Effector memory CD8-positive, alpha-beta T cell (primary cell): Measurements from ENCODE around the gene PRADC1.

ENCODE experiments used
- ATAC-seq: fragments of 150-1000 bp; cut with Tn5 transposase; replicated peaks from 2 replicates; pipeline ENCODE4 v1.10.0; 2021; ENCODE audit warnings: mild to moderate bottlenecking, moderate library complexity
- DNase-seq, 3 experiments: peaks; one replicate each; pipeline ENCODE4 v3.0.0; 2021
- H3K27ac Mint-ChIP-seq, 2 donors: one replicate each; pipeline ENCODE4 v1.8.0; 2022; ENCODE audit warnings: mild to moderate bottlenecking in 2 of 2, mixed read lengths in 2 of 2, moderate library complexity in 2 of 2
- H3K27me3 Mint-ChIP-seq, 2 donors: one replicate each; pipeline ENCODE4 v1.8.0; 2022; ENCODE audit warnings: mixed read lengths in 2 of 2
- H3K36me3 Mint-ChIP-seq: one replicate; pipeline ENCODE4 v1.8.0; 2022; ENCODE audit warnings: mild to moderate bottlenecking, moderate library complexity, mixed read lengths; ENCODE audit not compliant: insufficient read depth
- H3K4me1 Mint-ChIP-seq, 2 donors: one replicate each; pipeline ENCODE4 v1.8.0; 2022; ENCODE audit warnings: low read depth in 2 of 2, mixed read lengths in 2 of 2
- H3K4me3 Mint-ChIP-seq, 2 donors: one replicate each; pipeline ENCODE4 v1.8.0; 2022; ENCODE audit warnings: mild to moderate bottlenecking in 2 of 2, mixed read lengths in 2 of 2, moderate library complexity in 2 of 2
- H3K9me3 Mint-ChIP-seq, 2 donors: one replicate each; pipeline ENCODE4 v1.8.0; 2022; ENCODE audit warnings: mixed read lengths in 2 of 2

Gene PRADC1

DNA sequence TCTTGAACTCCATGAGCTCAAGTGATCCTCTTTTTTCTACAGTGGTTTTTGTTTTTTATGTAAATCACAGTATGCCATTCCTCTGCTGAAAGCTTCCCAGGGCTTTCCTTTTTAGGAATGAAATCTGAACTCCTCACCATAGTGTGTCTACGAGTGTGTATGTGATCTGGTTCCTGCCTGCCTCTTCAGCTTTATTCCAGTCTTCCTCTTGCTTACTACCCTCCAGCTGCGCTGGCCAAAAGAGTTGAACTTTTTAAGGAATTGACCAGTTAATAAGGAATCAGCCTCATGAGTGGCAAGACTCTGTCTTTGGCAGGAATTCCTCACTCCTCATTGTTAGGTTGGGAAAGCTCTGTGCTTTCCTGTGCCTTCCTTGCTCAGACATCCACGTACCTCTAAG, 5.1 kb upstream of the PRADC1 start:
- no peak for ATAC-seq

DNA sequence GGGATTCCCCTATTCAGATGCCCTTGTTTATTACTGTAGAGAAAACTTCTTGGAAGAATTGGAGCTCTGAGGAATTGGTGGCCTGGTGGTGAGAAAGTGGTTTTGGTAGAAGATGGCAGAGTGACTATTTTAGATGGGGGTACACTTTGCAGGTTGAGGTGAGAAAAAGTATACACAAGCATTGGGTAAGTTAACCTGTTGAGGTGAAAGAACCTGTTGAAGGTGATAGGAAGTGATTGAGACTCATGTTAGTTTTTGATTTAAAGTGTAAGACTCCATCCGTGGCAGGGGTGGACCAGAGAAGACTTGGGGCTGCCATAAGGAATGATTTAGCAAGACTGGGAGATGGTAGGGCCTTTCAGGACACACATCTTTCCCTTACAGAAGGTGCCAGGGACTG, 4.1 kb upstream of the PRADC1 start:
- Mint-ChIP-seq H3K4me1 (peaks cover 36 to 37% of the 10 kb centered on the region in 2 donors), H3K27ac (peak overlapping the region in 1 of 2 donors; percentile 22), H3K36me3 (peaks cover 46% of the 10 kb centered on the region), H3K4me3 (no peak overlapping the region), H3K9me3 (no peaks in the 10 kb centered on the region), H3K27me3 (no peaks in the 10 kb centered on the region)
- DNase-seq (no peak), ATAC-seq (no peak)

More for the DNA sequence above, 5.1 kb upstream of the PRADC1 start:
- Mint-ChIP-seq H3K27ac (peak overlapping the region; percentile 63 to 76), H3K36me3 (peaks cover 52% of the 10 kb centered on the region), H3K9me3 (no peaks in the 10 kb centered on the region), H3K4me1 (peaks cover 34 to 38% of the 10 kb centered on the region in 2 donors), H3K27me3 (no peaks in the 10 kb centered on the region), H3K4me3 (no peak overlapping the region)
- DNase-seq, result no peak

DNA sequence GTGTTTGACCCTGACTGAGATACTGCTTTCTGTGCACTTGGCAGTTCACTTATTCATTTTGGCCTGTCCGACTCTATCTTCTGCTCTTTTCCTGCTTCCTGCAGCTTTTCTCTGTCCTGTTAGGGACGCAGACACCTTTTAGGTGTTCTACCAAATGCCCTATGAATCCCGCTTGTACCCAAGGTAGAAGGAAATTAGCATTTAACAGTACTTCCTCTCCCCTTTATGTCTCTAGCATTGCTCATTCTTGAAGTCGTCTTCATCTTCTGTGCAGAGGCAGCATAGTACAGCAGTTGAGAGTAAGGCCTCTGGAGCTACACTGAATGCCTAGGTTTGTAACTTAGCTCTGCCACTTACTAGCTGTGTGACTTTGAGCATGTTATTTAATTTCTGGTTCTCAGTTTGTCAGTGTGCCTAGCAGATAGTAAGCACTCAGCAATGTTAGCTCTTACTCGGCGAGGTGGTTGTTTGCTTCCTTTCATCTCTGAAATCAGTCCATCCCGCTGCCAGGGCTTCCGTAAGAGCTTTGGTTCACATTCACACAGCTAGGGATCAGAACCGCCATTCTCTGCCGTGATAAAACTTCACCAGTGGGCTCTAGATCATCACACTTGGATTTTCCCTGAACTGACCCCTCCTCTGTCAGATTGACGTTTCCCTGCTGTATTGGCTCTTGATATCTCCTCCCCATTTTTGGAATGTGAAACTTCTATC, 2.4 kb upstream of the PRADC1 start:
- ATAC-seq, result no peak
- Mint-ChIP-seq H3K36me3 (peaks cover 33% of the 10 kb centered on the region), H3K27me3 (no peaks in the 10 kb centered on the region), H3K4me3 (peak overlapping the region; percentile 96 to 99), H3K9me3 (no peaks in the 10 kb centered on the region), H3K27ac (peak overlapping the region; percentile 97 to 98), H3K4me1 (peaks cover 36 to 39% of the 10 kb centered on the region in 2 donors)
- peak in 1 of 3 experiments; percentile 6 for DNase-seq

DNA sequence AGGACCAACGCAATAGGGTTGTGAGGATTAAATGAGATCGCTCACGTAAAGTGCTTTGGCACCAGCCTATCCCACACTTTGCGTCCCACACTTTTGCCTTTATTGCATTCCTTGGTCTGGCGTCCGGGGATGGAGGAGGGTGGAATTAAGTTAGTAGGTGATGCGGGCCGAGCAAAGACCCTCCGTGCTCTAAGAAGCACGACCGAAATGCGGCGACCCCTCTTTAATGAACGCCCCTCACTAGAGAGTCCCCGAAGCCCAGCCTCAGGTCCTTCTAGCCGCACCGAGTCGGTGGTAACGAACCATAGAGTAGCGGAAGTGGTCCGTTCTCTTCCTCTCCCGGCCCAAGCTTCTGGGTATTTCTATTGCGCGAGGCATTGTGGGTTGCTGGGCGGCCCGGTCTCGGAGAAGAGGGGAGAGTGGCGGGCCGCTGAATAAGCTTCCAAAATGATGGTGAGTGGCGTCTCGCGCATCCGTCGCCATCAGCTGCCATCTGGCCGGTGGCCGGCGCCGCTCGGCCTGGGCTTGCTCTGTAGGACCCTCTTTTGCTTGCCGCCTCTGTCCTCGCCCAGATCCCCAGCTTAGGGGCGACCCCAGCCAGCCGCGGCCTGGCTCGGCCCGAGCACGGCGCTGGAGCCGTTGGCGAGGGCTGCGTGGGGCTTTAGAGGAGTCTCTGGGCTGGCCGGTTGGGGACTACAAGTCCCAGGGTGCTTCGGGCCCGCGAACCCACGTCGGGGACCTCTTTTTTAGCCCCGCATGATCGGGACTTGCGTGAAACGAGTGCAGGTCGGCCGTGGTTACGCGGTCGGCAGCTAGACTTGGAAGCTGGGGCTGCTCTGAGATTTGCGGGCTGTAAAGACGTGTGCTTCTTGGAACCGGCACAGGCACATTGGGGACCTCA, 1.1 kb upstream of the PRADC1 start, which contains the start of gene CCT7:
Gene CCT7 (plus strand): TSS at position 377 of the 901 bp plus-strand sequence. CDS start 71 bp downstream, at position 448.
- H3K4me1 Mint-ChIP-seq, result peaks cover 29 to 33% of the 10 kb centered on the region in 2 donors
- ATAC-seq, result peak; percentile 75
- peak within 1 kb of the TSS; percentile 96 to 99 for H3K4me3 Mint-ChIP-seq
- H3K36me3 Mint-ChIP-seq, result peaks cover 27% of the 10 kb centered on the region
- H3K27ac Mint-ChIP-seq, result peak within 1 kb of the TSS; percentile 97 to 98
- H3K27me3 Mint-ChIP-seq, result no peaks in the 10 kb centered on the region
- DNase-seq, result peak; percentile 83 to 87 (median 87)
- H3K9me3 Mint-ChIP-seq, result no peaks in the 10 kb centered on the region

DNA sequence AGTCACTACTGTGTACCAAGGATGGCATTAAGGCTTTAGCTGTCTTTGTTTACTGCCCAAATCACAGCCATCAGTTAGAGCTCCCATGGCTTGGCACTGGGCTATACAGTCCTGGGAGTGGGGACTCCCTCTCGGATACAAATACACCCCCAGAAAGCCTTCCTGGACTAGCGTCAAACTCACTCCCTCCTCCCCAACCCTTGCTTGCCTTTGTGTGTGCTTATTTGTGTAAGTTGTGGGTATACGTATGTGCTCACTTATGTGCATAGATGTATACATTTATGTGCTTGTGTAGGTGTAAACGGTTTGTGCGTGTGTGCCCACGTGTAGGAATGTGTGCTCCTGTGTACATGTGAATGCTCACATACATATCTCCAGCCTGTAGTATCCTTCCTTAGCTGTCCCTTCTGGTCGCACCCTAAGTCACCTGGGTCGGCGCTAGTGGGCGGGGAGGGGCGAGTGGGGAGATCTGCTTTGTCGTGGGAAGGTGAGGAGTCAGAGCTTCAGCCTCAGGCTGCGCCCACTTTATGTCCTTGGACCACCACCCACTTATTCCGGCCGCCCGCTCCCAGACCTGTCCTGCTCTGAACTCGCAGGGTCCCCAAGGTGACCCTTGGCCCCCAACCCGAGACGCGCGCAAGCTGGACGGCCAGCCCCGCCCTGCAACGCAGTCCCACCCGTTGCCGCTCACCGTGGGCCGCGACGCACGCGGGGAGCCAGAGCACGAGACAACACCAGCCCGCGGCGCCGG, 461 bp downstream of the PRADC1 start:
- Mint-ChIP-seq H3K27me3 (no peaks in the 10 kb centered on the region), H3K36me3 (peaks cover 31% of the 10 kb centered on the region), H3K4me1 (peaks cover 28 to 33% of the 10 kb centered on the region in 2 donors), H3K27ac (peak overlapping the region; percentile 97 to 98), H3K9me3 (no peaks in the 10 kb centered on the region), H3K4me3 (peak overlapping the region; percentile 96 to 99)
- ATAC-seq, result no peak
- peak in 1 of 3 experiments; percentile 21 for DNase-seq

DNA sequence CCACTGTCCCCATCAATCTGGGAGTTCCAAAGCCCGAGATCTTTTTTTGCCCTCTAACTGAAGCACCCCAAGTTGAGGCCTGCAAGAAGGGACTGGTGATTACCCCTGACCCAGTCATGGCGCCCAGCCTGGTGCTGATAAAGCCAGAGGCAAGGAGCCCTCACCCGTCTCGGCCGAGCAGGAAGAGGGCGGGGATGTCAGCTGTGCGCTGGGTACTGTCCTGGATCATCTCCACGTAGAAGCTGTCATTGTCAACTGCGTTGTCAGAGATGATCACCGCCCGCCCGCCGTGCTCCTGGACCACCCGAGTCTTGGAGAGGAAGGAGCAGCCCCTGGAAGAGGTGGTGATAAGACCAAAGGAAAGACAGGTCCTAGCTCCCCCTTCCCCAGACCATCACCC, 4.4 kb downstream of the PRADC1 start:
- no peaks in the 10 kb centered on the region for H3K9me3 Mint-ChIP-seq
- H3K4me3 Mint-ChIP-seq, result no peak overlapping the region
- H3K4me1 Mint-ChIP-seq, result peaks cover 0 to 5% of the 10 kb centered on the region in 2 donors
- H3K36me3 Mint-ChIP-seq, result peaks cover 18% of the 10 kb centered on the region
- H3K27me3 Mint-ChIP-seq, result no peaks in the 10 kb centered on the region
- no peak for ATAC-seq
- no peak overlapping the region for H3K27ac Mint-ChIP-seq
- no peak for DNase-seq

DNA sequence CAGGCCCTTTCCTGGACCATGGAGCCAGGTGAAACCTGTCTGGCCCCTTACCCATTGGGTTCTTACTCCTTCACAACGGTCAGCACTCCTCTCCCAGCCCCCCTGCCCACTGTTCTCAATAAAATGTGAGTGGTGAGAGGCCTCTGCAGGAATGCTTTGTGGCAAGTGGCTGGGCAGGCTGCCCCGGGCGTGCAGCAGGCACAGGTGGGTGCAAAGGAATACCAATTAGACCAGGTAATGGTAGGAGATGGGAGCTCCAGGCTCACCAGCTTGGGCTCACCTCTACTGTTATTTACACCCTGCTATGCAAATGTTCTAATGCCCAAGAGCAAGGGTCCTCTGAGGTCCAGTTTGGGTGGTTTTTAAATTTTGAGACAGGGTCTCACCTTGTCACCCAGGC, 6.0 kb downstream of the PRADC1 start:
- H3K9me3 Mint-ChIP-seq, result no peaks in the 10 kb centered on the region
- DNase-seq (no peak), ATAC-seq (no peak)
- peaks cover 0 to 2% of the 10 kb centered on the region in 2 donors for H3K4me1 Mint-ChIP-seq
- H3K27me3 Mint-ChIP-seq, result no peaks in the 10 kb centered on the region
- no peak overlapping the region for H3K4me3 Mint-ChIP-seq
- no peak overlapping the region for H3K27ac Mint-ChIP-seq
- peaks cover 17% of the 10 kb centered on the region for H3K36me3 Mint-ChIP-seq

DNA sequence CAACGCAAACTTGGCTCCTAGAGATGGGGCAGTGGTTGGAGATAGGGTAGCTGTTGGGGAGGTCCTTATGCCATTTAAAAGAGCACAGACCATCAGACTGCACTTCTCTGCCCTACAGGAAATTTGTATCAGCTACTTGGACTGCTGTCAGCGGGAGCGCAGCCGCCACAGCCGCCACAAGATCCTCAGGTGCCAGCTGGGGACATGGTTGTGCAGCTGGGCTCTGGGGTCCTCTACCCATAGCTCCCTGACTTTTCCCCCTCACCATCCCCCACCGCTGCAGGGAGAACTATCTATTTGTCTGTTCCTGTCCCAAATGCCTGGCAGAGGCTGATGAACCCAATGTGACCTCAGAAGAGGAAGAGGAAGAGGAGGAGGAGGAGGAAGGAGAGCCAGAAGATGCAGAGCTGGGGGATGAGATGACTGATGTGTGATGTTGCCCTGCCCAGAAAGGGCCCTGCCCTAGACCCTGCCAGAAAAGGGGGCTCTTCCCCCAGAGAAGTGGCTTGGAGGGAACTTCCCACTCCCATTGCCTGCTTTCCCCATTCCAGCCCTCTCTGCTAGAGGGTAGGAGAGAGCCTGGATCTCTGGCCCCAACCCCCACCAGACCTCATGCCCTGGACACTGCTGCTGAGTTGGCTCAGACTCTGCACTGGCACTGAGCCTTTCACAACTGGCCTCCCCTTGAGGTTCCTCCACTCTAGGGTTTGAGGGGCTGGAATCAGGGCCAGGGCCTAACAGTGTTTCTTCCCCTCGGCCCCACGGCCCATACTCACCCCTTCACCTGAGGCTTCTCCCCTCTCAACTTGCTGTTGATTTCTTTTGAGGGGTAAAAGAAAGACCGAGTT, 7.3 kb downstream of the PRADC1 start:
- Mint-ChIP-seq H3K9me3 (no peaks in the 10 kb centered on the region), H3K4me1 (peaks cover 0 to under 1% of the 10 kb centered on the region in 2 donors), H3K27ac (peak overlapping the region in 1 of 2 donors; percentile 41), H3K4me3 (no peak overlapping the region), H3K36me3 (peaks cover 21% of the 10 kb centered on the region), H3K27me3 (no peaks in the 10 kb centered on the region)
- DNase-seq (no peak), ATAC-seq (no peak)

DNA sequence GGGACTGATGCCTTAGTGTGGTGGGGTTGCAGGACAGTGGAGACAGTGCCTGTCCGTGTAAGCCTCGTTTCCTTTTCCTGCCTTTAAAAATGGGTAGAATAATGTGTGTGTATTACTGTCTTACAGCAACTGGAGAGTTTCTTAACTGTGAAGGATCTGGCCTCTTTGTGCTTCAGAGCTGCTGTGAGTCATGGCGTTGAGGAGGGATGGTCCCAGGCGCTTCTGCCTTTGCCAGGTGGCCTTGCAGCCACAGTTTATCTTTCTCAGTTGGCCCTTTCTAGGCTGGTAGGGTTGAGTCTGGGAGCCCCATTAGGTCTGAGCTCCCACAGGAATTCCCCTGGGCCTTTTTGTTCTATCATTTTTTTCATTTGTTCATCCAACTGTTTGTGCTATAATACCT, 9.2 kb downstream of the PRADC1 start:
- Mint-ChIP-seq H3K27ac (no peak overlapping the region), H3K9me3 (no peaks in the 10 kb centered on the region), H3K4me3 (no peak overlapping the region), H3K27me3 (no peaks in the 10 kb centered on the region), H3K36me3 (peaks cover 21% of the 10 kb centered on the region), H3K4me1 (no peaks in the 10 kb centered on the region)
- DNase-seq (no peak), ATAC-seq (no peak)

DNA sequence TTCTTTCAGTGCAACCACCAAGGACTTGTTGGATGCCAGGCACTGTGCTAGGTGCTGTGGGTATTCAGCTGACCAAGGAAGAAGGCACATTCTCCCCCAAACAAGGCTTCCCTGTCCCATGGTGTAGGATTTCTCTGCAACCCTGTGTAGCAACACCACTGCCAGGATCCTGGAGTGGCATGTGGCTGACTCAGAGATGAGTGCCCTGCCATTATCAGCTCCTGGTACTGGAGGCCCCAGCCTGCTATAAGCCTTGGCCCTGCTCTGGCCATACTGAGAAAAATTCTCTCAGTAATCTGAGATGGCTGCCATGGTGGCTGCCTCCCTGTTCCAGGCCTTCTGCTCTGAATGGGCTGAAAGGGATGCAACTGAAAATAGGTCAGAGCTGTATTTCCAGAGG, 14.7 kb downstream of the PRADC1 start:
- H3K27me3 Mint-ChIP-seq, result no peaks in the 10 kb centered on the region
- H3K4me1 Mint-ChIP-seq, result peaks cover 16 to 23% of the 10 kb centered on the region in 2 donors
- H3K36me3 Mint-ChIP-seq, result peaks cover 29% of the 10 kb centered on the region
- H3K4me3 Mint-ChIP-seq, result no peak overlapping the region
- no peaks in the 10 kb centered on the region for H3K9me3 Mint-ChIP-seq
- H3K27ac Mint-ChIP-seq, result no peak overlapping the region
- ATAC-seq (no peak), DNase-seq (no peak)

DNA sequence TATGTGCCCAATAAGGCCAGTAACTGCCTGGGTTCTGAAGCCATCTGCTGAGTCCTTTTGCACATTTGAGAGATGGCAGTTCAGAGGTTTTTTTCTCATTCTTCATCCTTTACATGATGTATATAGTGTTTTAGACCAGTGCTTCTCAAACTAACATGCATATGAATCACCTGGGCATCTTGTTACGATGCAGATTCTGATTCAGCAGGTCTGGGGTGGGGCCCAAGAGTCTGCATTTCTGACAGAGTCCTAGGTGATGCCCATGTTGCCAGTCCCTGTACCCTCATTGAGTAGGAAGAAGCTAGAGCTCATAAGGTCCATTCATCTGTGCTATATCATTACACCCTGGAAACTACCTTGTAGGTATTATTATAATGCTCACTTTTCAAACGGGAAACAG, 15.2 kb downstream of the PRADC1 start:
- H3K4me3 Mint-ChIP-seq, result no peak overlapping the region
- no peak overlapping the region for H3K27ac Mint-ChIP-seq
- ATAC-seq (no peak), DNase-seq (no peak)
- no peaks in the 10 kb centered on the region for H3K9me3 Mint-ChIP-seq
- peaks cover 31% of the 10 kb centered on the region for H3K36me3 Mint-ChIP-seq
- H3K27me3 Mint-ChIP-seq, result no peaks in the 10 kb centered on the region
- peaks cover 18 to 23% of the 10 kb centered on the region in 2 donors for H3K4me1 Mint-ChIP-seq

DNA sequence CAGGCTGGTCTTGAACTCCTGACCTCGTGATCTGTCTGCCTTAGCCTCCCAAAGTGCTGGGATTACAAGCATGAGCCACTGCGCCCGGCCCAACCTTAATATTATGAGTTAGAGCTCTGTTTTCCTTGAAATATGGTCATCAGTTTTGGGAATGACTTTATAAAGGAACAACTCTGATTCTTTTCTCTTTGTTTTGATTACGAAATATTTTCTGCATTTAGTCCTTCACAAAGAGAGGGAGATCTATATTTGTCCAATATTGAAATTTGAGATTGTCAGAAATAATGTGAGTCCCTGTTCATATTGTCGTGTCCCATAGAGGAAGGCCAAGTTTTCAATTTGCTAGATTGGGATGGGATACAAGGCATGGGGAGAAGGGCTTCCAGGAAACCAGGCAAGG, 15.9 kb downstream of the PRADC1 start:
- no peak for ATAC-seq
- H3K27me3 Mint-ChIP-seq, result no peaks in the 10 kb centered on the region
- peaks cover 20 to 23% of the 10 kb centered on the region in 2 donors for H3K4me1 Mint-ChIP-seq
- no peak for DNase-seq
- no peaks in the 10 kb centered on the region for H3K9me3 Mint-ChIP-seq
- H3K36me3 Mint-ChIP-seq, result peaks cover 26% of the 10 kb centered on the region
- H3K27ac Mint-ChIP-seq, result no peak overlapping the region
- no peak overlapping the region for H3K4me3 Mint-ChIP-seq
